ENCODE measurements around the gene CREB3L4. TPM values are rescaled to one million over a fixed set of nuclear protein-coding genes. Genes with fewer than 3 reads are reported as not detected.
"Not testable (repeated sequence)": the region's sequence is repeated elsewhere in the genome, so short reads cannot be mapped to it uniquely, and the experiment has no call there.

The CREB3L4 gene
- total RNA-seq, 2 experiments from 2014 or later = 2.9 to 3.9 TPM

GRCh38 chr1:154012129-154012528, 44.4 kb downstream of the CREB3L4 start:
- Histone ChIP-seq H3K4me1 (ENCODE audit: insufficient read depth, low read length) (no peaks in the 10 kb centered on the region), H3K36me3 (ENCODE audit: insufficient read depth, low read length) (no peaks in the 10 kb centered on the region), H3K4me3 (ENCODE audit: low read length) (no peak overlapping the region), H3K27ac (ENCODE audit: low read depth in 1 of 2, low read length in 2 of 2) (no peak overlapping the region), H3K9me3 (ENCODE audit: control insufficient read depth in 1 of 2, insufficient read depth in 1 of 2, low read length in 2 of 2) (no peaks in the 10 kb centered on the region), H3K27me3 (ENCODE audit: control insufficient read depth in 1 of 2, insufficient read depth in 2 of 2, low read length in 2 of 2) (no peaks in the 10 kb centered on the region)
- Mint-ChIP-seq H3K27ac (no peak overlapping the region), H3K36me3 (ENCODE audit: low read depth) (no peaks in the 10 kb centered on the region), H3K4me3 (no peak overlapping the region), H3K9me3 (no peaks in the 10 kb centered on the region), H3K4me1 (ENCODE audit: low read depth) (no peaks in the 10 kb centered on the region), H3K27me3 (no peaks in the 10 kb centered on the region)
- intact Hi-C loops (cut with DNase I, micrococcal nuclease) = no loop called here
- CTCF ChIA-PET = no interaction called here
- POLR2A ChIA-PET = no interaction called here
- no peak for DNase-seq
- TF ChIP-seq CTCF (IDR thresholded peaks at IDR 0.05) = no peak
- no peak for ATAC-seq (ENCODE audit: poor library complexity)

DNA sequence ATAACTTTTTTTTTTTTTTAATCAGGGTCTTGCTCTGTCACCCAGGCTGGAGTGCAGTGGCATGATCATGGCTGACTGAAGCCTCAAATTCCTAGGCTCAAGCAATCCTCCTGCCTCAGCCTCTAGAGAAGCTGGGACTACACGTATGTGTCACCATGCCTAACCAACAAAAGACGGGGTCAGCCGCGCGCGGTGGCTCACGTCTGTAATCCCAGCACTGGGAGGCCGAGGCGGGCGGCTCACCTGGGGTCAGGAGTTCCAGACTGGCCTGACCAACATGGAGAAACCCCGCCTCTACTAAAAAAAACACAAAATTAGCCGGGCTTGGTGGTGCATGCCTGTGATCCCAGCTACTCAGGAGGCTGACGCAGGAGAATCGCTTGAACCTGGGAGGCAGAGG, 44.8 kb downstream of the CREB3L4 start:
- POLR2A ChIA-PET; H3K9me3 ChIP-seq (ENCODE audit: control insufficient read depth in 1 of 2, insufficient read depth in 1 of 2, low read length in 2 of 2); H3K4me3 Mint-ChIP-seq; H3K4me1 Mint-ChIP-seq (ENCODE audit: low read depth); H3K27me3 ChIP-seq (ENCODE audit: control insufficient read depth in 1 of 2, insufficient read depth in 2 of 2, low read length in 2 of 2); H3K4me1 ChIP-seq (ENCODE audit: insufficient read depth, low read length); H3K9me3 Mint-ChIP-seq; H3K27me3 Mint-ChIP-seq; DNase-seq; H3K4me3 ChIP-seq (ENCODE audit: low read length); H3K36me3 ChIP-seq (ENCODE audit: insufficient read depth, low read length); H3K27ac Mint-ChIP-seq; CTCF ChIA-PET; H3K36me3 Mint-ChIP-seq (ENCODE audit: low read depth); intact Hi-C loops (cut with DNase I, micrococcal nuclease); H3K27ac ChIP-seq (ENCODE audit: low read depth in 1 of 2, low read length in 2 of 2); ATAC-seq (ENCODE audit: poor library complexity): not testable (repeated sequence)

GRCh38 chr1:154014154-154014907, 46.6 kb downstream of the CREB3L4 start:
- intact Hi-C loops (cut with DNase I, micrococcal nuclease) = no loop called here
- Histone ChIP-seq H3K4me1 (ENCODE audit: insufficient read depth, low read length) (no peaks in the 10 kb centered on the region), H3K9me3 (ENCODE audit: control insufficient read depth in 1 of 2, insufficient read depth in 1 of 2, low read length in 2 of 2) (no peaks in the 10 kb centered on the region), H3K4me3 (ENCODE audit: low read length) (no peak overlapping the region), H3K27ac (ENCODE audit: low read depth in 1 of 2, low read length in 2 of 2) (no peak overlapping the region), H3K27me3 (ENCODE audit: control insufficient read depth in 1 of 2, insufficient read depth in 2 of 2, low read length in 2 of 2) (no peaks in the 10 kb centered on the region), H3K36me3 (ENCODE audit: insufficient read depth, low read length) (no peaks in the 10 kb centered on the region)
- Mint-ChIP-seq H3K9me3 (no peaks in the 10 kb centered on the region), H3K27ac (no peak overlapping the region), H3K36me3 (ENCODE audit: low read depth) (no peaks in the 10 kb centered on the region), H3K27me3 (no peaks in the 10 kb centered on the region), H3K4me1 (ENCODE audit: low read depth) (no peaks in the 10 kb centered on the region), H3K4me3 (no peak overlapping the region)
- TF ChIP-seq CTCF (IDR thresholded peaks at IDR 0.05) = no peak
- POLR2A ChIA-PET = no interaction called here
- DNase-seq (no peak), ATAC-seq (ENCODE audit: poor library complexity) (no peak)
- CTCF ChIA-PET = no interaction called here

DNA sequence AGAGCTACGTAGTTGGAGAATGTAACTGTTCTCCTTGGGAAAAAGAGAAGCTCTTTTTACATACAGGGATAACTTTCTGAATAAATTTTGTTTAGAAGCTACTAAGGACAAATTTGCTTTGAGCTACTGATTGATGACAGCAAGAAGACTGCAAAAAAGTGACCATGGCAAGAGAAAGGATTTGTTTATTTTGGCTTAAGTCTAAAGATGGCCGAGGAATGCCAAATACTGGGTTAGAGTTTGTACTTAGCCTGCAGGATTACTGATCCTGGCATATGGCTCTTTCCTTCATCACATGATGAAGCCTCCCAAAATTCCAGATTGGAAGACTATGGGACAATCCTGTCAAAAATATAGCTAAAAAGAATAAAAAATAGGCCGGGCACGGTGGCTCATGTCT, 51.6 kb downstream of the CREB3L4 start:
- ChIA-PET CTCF (interaction anchor here (0.6 kb wide), 1 partner anchor 1346 kb away, joined by 3 read pairs; no protein-coding TSS in a partner anchor), POLR2A (no interaction called here)
- Histone ChIP-seq H3K27me3 (ENCODE audit: control insufficient read depth in 1 of 2, insufficient read depth in 2 of 2, low read length in 2 of 2) (no peaks in the 10 kb centered on the region), H3K27ac (ENCODE audit: low read depth in 1 of 2, low read length in 2 of 2) (no peak overlapping the region), H3K4me3 (ENCODE audit: low read length) (no peak overlapping the region), H3K4me1 (ENCODE audit: insufficient read depth, low read length) (no peaks in the 10 kb centered on the region), H3K36me3 (ENCODE audit: insufficient read depth, low read length) (no peaks in the 10 kb centered on the region), H3K9me3 (ENCODE audit: control insufficient read depth in 1 of 2, insufficient read depth in 1 of 2, low read length in 2 of 2) (no peaks in the 10 kb centered on the region)
- ATAC-seq (ENCODE audit: poor library complexity) (no peak), DNase-seq (no peak)
- H3K4me3 Mint-ChIP-seq = no peak overlapping the region
- no peaks in the 10 kb centered on the region for H3K36me3 Mint-ChIP-seq (ENCODE audit: low read depth)
- intact Hi-C loops (cut with DNase I, micrococcal nuclease) = no loop called here
- H3K27me3 Mint-ChIP-seq = no peaks in the 10 kb centered on the region
- H3K9me3 Mint-ChIP-seq = no peaks in the 10 kb centered on the region
- H3K4me1 Mint-ChIP-seq (ENCODE audit: low read depth) = no peaks in the 10 kb centered on the region
- no peak overlapping the region for H3K27ac Mint-ChIP-seq
- TF ChIP-seq CTCF (IDR thresholded peaks at IDR 0.05) = no peak

Measured in CD4-positive, alpha-beta T cell (primary cell).